ENCODE results near the gene FMN1. TPM values are rescaled to one million over a fixed set of nuclear protein-coding genes. Genes with fewer than 3 reads are reported as not detected.

FMN1 gene
- total and polyA plus RNA-seq, 2 experiments from 2014 or later = 0.53 to 1.8 TPM

DNA sequence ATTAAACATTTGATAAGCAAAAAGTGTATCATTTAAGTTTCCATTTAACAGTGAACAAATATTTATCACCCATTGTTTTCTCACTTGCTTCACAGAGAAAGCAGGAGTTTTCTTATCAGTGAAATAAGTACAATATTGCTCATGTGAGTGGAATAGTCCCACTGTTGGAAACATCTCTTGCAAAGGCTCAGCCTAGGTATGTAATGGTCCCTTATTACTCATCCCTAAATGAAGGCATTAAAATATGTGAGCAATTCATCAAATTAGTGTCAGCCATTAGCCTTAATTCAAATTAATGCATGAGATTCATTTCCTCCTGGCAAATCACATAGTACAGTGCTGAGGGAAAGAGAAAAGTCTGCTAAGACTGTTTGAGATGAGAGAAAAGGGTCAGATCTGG is 9.6 kb upstream of the FMN1 start:
- no peak for DNase-seq (ENCODE audit: low read depth in 1 of 2, low spot score in 1 of 2)
- no peaks in the 10 kb centered on the region for H3K4me1 ChIP-seq (ENCODE audit: low read depth)
- no peaks in the 10 kb centered on the region for H3K36me3 ChIP-seq
- H3K27me3 ChIP-seq = no peaks in the 10 kb centered on the region
- no peaks in the 10 kb centered on the region for H3K9me3 ChIP-seq (ENCODE audit: low read depth)
- no peak overlapping the region for H3K27ac ChIP-seq
- no peak overlapping the region for H3K4me3 ChIP-seq
- TF ChIP-seq, protein P1, sequence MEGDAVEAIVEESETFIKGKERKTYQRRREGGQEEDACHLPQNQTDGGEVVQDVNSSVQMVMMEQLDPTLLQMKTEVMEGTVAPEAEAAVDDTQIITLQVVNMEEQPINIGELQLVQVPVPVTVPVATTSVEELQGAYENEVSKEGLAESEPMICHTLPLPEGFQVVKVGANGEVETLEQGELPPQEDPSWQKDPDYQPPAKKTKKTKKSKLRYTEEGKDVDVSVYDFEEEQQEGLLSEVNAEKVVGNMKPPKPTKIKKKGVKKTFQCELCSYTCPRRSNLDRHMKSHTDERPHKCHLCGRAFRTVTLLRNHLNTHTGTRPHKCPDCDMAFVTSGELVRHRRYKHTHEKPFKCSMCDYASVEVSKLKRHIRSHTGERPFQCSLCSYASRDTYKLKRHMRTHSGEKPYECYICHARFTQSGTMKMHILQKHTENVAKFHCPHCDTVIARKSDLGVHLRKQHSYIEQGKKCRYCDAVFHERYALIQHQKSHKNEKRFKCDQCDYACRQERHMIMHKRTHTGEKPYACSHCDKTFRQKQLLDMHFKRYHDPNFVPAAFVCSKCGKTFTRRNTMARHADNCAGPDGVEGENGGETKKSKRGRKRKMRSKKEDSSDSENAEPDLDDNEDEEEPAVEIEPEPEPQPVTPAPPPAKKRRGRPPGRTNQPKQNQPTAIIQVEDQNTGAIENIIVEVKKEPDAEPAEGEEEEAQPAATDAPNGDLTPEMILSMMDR (IDR thresholded peaks at IDR 0.05; ENCODE audit: low read depth, low read length) = no peak

- TF ChIP-seq, protein P1 (IDR thresholded peaks at IDR 0.05; ENCODE audit: low read depth, low read length) = no peak
- no peaks in the 10 kb centered on the region for H3K9me3 ChIP-seq (ENCODE audit: low read depth)
- H3K27ac ChIP-seq = no peak overlapping the region
- peak; percentile 6 to 19 for DNase-seq (ENCODE audit: low read depth in 1 of 2, low spot score in 1 of 2)
- H3K4me1 ChIP-seq (ENCODE audit: low read depth) = no peaks in the 10 kb centered on the region
- H3K36me3 ChIP-seq = no peaks in the 10 kb centered on the region
- H3K27me3 ChIP-seq = no peaks in the 10 kb centered on the region
- no peak overlapping the region for H3K4me3 ChIP-seq
Observed at GRCh38 chr15:33201491-33202231, 7.1 kb upstream of the FMN1 start.

GRCh38 chr15:33200903-33201302 is 6.4 kb upstream of the FMN1 start:
- Histone ChIP-seq H3K4me3 (no peak overlapping the region), H3K27ac (no peak overlapping the region)
- TF ChIP-seq, protein P1 (IDR thresholded peaks at IDR 0.05; ENCODE audit: low read depth, low read length) = no peak

GRCh38 chr15:33200444-33200843 is 5.9 kb upstream of the FMN1 start:
- no peaks in the 10 kb centered on the region for H3K9me3 ChIP-seq (ENCODE audit: low read depth)
- H3K27me3 ChIP-seq = no peaks in the 10 kb centered on the region
- DNase-seq (ENCODE audit: low read depth in 1 of 2, low spot score in 1 of 2) = no peak
- H3K27ac ChIP-seq = no peak overlapping the region
- H3K36me3 ChIP-seq = no peaks in the 10 kb centered on the region
- no peaks in the 10 kb centered on the region for H3K4me1 ChIP-seq (ENCODE audit: low read depth)
- TF ChIP-seq, protein P1 (IDR thresholded peaks at IDR 0.05; ENCODE audit: low read depth, low read length) = no peak
- H3K4me3 ChIP-seq = no peak overlapping the region

More at GRCh38 chr15:33200903-33201302, 6.4 kb upstream of the FMN1 start:
- DNase-seq (ENCODE audit: low read depth in 1 of 2, low spot score in 1 of 2) = no peak
- Histone ChIP-seq H3K9me3 (ENCODE audit: low read depth) (no peaks in the 10 kb centered on the region), H3K36me3 (no peaks in the 10 kb centered on the region), H3K27me3 (no peaks in the 10 kb centered on the region), H3K4me1 (ENCODE audit: low read depth) (no peaks in the 10 kb centered on the region)

DNA sequence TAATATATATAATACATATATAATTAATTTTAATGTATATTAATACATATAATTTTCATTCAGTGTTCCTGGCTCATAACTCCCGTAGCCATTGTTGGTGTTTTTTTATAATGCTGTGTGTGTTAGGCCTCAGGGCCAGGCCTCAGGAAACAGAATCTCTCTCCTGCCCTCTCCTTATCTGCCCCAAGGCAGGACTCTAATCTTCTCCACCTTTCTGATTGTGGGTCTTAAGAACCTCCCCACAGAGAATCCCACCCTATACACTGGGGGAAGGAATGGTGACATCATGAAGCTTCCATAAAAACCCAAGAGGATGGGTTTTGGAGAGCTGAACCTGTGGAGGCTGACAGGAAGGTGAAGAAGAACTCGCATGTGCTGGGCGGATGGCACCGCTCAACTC is 4.0 kb upstream of the FMN1 start:
- Histone ChIP-seq H3K27ac (no peak overlapping the region), H3K27me3 (no peaks in the 10 kb centered on the region), H3K9me3 (ENCODE audit: low read depth) (no peaks in the 10 kb centered on the region), H3K36me3 (no peaks in the 10 kb centered on the region), H3K4me1 (ENCODE audit: low read depth) (no peaks in the 10 kb centered on the region), H3K4me3 (no peak overlapping the region)
- no peak for DNase-seq (ENCODE audit: low read depth in 1 of 2, low spot score in 1 of 2)
- TF ChIP-seq, protein P1 (IDR thresholded peaks at IDR 0.05; ENCODE audit: low read depth, low read length) = no peak

Data from cardiac muscle cell (in vitro differentiated cells and primary cell).